GM18870 (cell line): ENCODE data around the gene CLRN1.
"Not testable (repeated sequence)": the region's sequence is repeated elsewhere in the genome, so short reads cannot be mapped to it uniquely, and the experiment has no call there.

ENCODE experiments used
- ATAC-seq: cut with Tn5 transposase; IDR thresholded peaks from one replicate; pipeline ENCODE4 v1.9.1; 2021; ENCODE audit warnings: moderate library complexity; ENCODE audit not compliant: unreplicated experiment

Gene CLRN1

GRCh38 chr3:150972366-150973071, at the start of gene CLRN1:
CLRN1 (minus strand) TSS chr3:150972727; CDS start chr3:150972708, 19 bp downstream.
- ATAC-seq: no peak

- ATAC-seq: no peak
These were observed 43.9 kb upstream of the CLRN1 start for GRCh38 chr3:151016478-151016795.

- ATAC-seq: no peak
These were observed 43.4 kb upstream of the CLRN1 start for GRCh38 chr3:151015767-151016477.

- no peak for ATAC-seq
These were observed 42.7 kb upstream of the CLRN1 start for GRCh38 chr3:151015181-151015580.

GRCh38 chr3:151014501-151015018, 42.0 kb upstream of the CLRN1 start:
- no peak for ATAC-seq

- ATAC-seq: no peak
These were observed 40.2 kb upstream of the CLRN1 start for GRCh38 chr3:151012753-151013152.

- ATAC-seq: no peak
These were observed 38.9 kb upstream of the CLRN1 start for GRCh38 chr3:151011427-151011826.

- no peak for ATAC-seq
These were observed 37.5 kb upstream of the CLRN1 start for GRCh38 chr3:151009981-151010380.

- ATAC-seq: no peak
These were observed 36.9 kb upstream of the CLRN1 start for GRCh38 chr3:151009430-151009829.

GRCh38 chr3:151008699-151009098, 36.2 kb upstream of the CLRN1 start:
- no peak for ATAC-seq

GRCh38 chr3:151003768-151004134, 31.2 kb upstream of the CLRN1 start:
- no peak for ATAC-seq

GRCh38 chr3:151003029-151003767, 30.7 kb upstream of the CLRN1 start:
- no peak for ATAC-seq

GRCh38 chr3:151002003-151002981, 29.8 kb upstream of the CLRN1 start:
- no peak for ATAC-seq

GRCh38 chr3:150998996-150999395, 26.5 kb upstream of the CLRN1 start:
- ATAC-seq: no peak

- ATAC-seq: no peak
These were observed 24.2 kb upstream of the CLRN1 start for GRCh38 chr3:150996731-150997130.

GRCh38 chr3:150995510-150995909, 23.0 kb upstream of the CLRN1 start:
- no peak for ATAC-seq

- no peak for ATAC-seq
These were observed 16.7 kb upstream of the CLRN1 start for GRCh38 chr3:150989208-150989607.

- not testable (repeated sequence) for ATAC-seq
These were observed 15.9 kb upstream of the CLRN1 start for GRCh38 chr3:150988395-150988794.

- no peak for ATAC-seq
These were observed 13.2 kb upstream of the CLRN1 start for GRCh38 chr3:150985711-150986110.

GRCh38 chr3:150984066-150984465, 11.5 kb upstream of the CLRN1 start:
- ATAC-seq: no peak
